Measurements from ENCODE around the gene HCRTR2. TPM values are rescaled to one million over a fixed set of nuclear protein-coding genes. Genes with fewer than 3 reads are reported as not detected.

Gene HCRTR2
- total and polyA plus RNA-seq, 4 donors: not detected

DNA sequence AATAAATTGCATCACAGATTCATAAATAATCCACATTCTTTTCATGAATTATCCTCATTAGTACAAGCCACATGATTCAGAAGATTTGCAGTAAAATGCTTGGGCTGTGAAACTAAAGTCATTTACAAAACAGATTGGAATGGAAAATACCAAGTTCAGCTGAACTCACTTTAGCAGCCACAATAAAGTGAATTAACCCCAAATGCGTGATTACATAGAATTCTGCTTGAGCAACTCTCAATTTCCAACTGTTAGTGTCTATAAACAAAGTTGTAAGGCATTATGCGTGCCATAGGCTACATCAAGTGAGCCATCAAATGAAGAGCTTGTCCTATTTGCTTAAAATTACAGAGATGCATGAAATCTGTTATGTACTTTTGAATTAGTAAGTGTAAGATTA is 92.6 kb downstream of the HCRTR2 start:
- Histone ChIP-seq H3K9me3 (ENCODE audit: control insufficient read depth in 4 of 4, low read length in 3 of 4) (no peaks in the 10 kb centered on the region), H3K27me3 (ENCODE audit: control insufficient read depth in 4 of 4, insufficient read depth in 4 of 4, low read length in 3 of 4) (peaks cover 0 to 2% (median 0%) of the 10 kb centered on the region in 4 donors), H3K4me3 (ENCODE audit: low read depth in 1 of 3, low read length in 3 of 3) (no peak overlapping the region), H3K36me3 (ENCODE audit: control insufficient read depth in 4 of 4, insufficient read depth in 3 of 4, low read depth in 1 of 4, low read length in 3 of 4) (no peaks in the 10 kb centered on the region), H3K4me1 (ENCODE audit: control insufficient read depth in 4 of 4, insufficient read depth in 4 of 4, low read length in 3 of 4) (no peaks in the 10 kb centered on the region), H3K27ac (ENCODE audit: low read depth in 1 of 2, low read length in 2 of 2) (no peak overlapping the region), H3K9ac (ENCODE audit: low read depth in 1 of 2, low read length in 2 of 2) (no peak overlapping the region)
- no peak for DNase-seq (ENCODE audit: low spot score)
- WGBS: 63% methylated on average over 2 of the region's 2 CpGs
- TF ChIP-seq EGR1 (IDR thresholded peaks at IDR 0.05; ENCODE audit: low read depth in 2 of 2) (no peak), SP1 (IDR thresholded peaks at IDR 0.05) (no peak)

DNA sequence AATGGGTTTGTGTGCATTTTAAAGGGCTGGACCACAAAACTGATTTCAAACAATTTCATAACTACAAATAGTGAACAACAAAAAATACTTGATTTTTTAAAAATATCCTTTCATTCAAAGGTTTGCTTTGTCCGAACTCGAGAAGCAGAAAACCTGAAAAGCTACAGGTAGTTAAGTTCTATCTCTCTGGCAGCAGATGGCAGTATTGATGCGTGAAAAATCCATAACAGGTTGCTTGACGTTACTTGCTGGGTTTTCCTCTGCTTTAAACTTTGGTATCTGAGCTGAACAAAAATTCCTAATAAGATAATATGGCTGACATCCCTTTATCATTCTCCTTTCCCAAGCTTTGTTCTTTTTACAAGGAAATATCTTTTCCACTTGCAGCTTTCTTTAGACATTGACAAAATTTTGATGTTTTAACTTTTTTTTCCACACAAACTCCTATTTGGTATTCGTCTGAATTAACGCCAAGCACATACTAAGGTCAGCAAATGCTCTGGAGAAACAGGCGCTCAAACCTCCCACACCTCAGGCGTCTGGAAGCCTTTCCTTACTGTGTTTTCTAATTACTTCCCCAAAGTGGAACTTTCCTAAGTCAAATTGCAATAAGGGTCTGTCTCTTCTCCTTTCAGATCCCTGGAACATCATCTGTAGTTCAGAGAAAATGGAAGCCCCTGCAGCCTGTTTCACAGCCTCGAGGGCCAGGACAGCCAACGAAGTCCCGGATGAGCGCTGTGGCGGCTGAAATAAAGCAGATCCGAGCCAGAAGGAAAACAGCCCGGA is 102.6 kb downstream of the HCRTR2 start:
- no peak for DNase-seq (ENCODE audit: low spot score)
- WGBS: 29% methylated on average over 15 of the region's 15 CpGs
- TF ChIP-seq RXRA (IDR thresholded peaks at IDR 0.05) (no peak), RAD21 (IDR thresholded peaks at IDR 0.05) (peak; percentile 76 to 83), YY1 (IDR thresholded peaks at IDR 0.05) (no peak)
- TF ChIP-seq, protein P1, sequence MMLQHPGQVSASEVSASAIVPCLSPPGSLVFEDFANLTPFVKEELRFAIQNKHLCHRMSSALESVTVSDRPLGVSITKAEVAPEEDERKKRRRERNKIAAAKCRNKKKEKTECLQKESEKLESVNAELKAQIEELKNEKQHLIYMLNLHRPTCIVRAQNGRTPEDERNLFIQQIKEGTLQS (IDR thresholded peaks at IDR 0.05): no peak
- TF ChIP-seq, protein P2, sequence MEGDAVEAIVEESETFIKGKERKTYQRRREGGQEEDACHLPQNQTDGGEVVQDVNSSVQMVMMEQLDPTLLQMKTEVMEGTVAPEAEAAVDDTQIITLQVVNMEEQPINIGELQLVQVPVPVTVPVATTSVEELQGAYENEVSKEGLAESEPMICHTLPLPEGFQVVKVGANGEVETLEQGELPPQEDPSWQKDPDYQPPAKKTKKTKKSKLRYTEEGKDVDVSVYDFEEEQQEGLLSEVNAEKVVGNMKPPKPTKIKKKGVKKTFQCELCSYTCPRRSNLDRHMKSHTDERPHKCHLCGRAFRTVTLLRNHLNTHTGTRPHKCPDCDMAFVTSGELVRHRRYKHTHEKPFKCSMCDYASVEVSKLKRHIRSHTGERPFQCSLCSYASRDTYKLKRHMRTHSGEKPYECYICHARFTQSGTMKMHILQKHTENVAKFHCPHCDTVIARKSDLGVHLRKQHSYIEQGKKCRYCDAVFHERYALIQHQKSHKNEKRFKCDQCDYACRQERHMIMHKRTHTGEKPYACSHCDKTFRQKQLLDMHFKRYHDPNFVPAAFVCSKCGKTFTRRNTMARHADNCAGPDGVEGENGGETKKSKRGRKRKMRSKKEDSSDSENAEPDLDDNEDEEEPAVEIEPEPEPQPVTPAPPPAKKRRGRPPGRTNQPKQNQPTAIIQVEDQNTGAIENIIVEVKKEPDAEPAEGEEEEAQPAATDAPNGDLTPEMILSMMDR (IDR thresholded peaks at IDR 0.05; ENCODE audit: low read depth, low read length, missing input control): peak; percentile 50
- Histone ChIP-seq H3K9me3 (ENCODE audit: control insufficient read depth in 4 of 4, low read length in 3 of 4) (no peaks in the 10 kb centered on the region), H3K4me3 (ENCODE audit: low read depth in 1 of 3, low read length in 3 of 3) (no peak overlapping the region), H3K36me3 (ENCODE audit: control insufficient read depth in 4 of 4, insufficient read depth in 3 of 4, low read depth in 1 of 4, low read length in 3 of 4) (no peaks in the 10 kb centered on the region), H3K4me1 (ENCODE audit: control insufficient read depth in 4 of 4, insufficient read depth in 4 of 4, low read length in 3 of 4) (no peaks in the 10 kb centered on the region), H3K27ac (ENCODE audit: low read depth in 1 of 2, low read length in 2 of 2) (no peak overlapping the region), H3K27me3 (ENCODE audit: control insufficient read depth in 4 of 4, insufficient read depth in 4 of 4, low read length in 3 of 4) (peaks cover 0 to 7% (median 2%) of the 10 kb centered on the region in 4 donors), H3K9ac (ENCODE audit: low read depth in 1 of 2, low read length in 2 of 2) (no peak overlapping the region)

DNA sequence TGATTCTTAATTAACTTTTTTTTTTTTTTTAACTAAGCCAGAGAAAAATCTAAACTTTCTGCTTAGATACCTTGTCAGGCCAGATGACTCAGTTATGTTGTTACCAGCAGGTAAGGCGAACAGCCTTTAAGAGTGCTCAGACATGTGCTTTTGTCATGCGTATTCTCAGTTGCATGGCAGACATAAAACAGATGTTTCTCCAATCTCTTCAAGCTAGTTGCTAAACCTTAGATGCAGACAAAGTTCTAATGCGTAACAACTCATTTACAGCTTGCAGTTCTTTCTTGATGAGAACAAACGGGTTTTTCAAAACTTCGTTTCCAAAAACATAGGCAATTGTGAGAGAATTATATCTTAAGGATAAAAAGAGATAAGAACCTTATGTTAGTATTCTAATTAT is 103.3 kb downstream of the HCRTR2 start:
- Histone ChIP-seq H3K27ac (ENCODE audit: low read depth in 1 of 2, low read length in 2 of 2) (no peak overlapping the region), H3K36me3 (ENCODE audit: control insufficient read depth in 4 of 4, insufficient read depth in 3 of 4, low read depth in 1 of 4, low read length in 3 of 4) (no peaks in the 10 kb centered on the region), H3K9ac (ENCODE audit: low read depth in 1 of 2, low read length in 2 of 2) (no peak overlapping the region), H3K27me3 (ENCODE audit: control insufficient read depth in 4 of 4, insufficient read depth in 4 of 4, low read length in 3 of 4) (peaks cover 0 to 7% (median 2%) of the 10 kb centered on the region in 4 donors), H3K4me1 (ENCODE audit: control insufficient read depth in 4 of 4, insufficient read depth in 4 of 4, low read length in 3 of 4) (no peaks in the 10 kb centered on the region), H3K4me3 (ENCODE audit: low read depth in 1 of 3, low read length in 3 of 3) (no peak overlapping the region), H3K9me3 (ENCODE audit: control insufficient read depth in 4 of 4, low read length in 3 of 4) (no peaks in the 10 kb centered on the region)
- TF ChIP-seq HNF4A (conservative IDR thresholded peaks at IDR 0.05) (no peak), FOXA2 (IDR thresholded peaks at IDR 0.05) (no peak)
- TF ChIP-seq, protein P1 (IDR thresholded peaks at IDR 0.05): no peak
- TF ChIP-seq, protein P3, sequence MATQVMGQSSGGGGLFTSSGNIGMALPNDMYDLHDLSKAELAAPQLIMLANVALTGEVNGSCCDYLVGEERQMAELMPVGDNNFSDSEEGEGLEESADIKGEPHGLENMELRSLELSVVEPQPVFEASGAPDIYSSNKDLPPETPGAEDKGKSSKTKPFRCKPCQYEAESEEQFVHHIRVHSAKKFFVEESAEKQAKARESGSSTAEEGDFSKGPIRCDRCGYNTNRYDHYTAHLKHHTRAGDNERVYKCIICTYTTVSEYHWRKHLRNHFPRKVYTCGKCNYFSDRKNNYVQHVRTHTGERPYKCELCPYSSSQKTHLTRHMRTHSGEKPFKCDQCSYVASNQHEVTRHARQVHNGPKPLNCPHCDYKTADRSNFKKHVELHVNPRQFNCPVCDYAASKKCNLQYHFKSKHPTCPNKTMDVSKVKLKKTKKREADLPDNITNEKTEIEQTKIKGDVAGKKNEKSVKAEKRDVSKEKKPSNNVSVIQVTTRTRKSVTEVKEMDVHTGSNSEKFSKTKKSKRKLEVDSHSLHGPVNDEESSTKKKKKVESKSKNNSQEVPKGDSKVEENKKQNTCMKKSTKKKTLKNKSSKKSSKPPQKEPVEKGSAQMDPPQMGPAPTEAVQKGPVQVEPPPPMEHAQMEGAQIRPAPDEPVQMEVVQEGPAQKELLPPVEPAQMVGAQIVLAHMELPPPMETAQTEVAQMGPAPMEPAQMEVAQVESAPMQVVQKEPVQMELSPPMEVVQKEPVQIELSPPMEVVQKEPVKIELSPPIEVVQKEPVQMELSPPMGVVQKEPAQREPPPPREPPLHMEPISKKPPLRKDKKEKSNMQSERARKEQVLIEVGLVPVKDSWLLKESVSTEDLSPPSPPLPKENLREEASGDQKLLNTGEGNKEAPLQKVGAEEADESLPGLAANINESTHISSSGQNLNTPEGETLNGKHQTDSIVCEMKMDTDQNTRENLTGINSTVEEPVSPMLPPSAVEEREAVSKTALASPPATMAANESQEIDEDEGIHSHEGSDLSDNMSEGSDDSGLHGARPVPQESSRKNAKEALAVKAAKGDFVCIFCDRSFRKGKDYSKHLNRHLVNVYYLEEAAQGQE (IDR thresholded peaks at IDR 0.05): no peak
- WGBS: 69% methylated on average over 5 of the region's 5 CpGs
- no peak for DNase-seq (ENCODE audit: low spot score)

Data from liver (tissue), 9 donors.